NCI-H510A treated with DMSO at 0.1 percent for 48 hours (cell line): ENCODE measurements around the gene KCNA4.
"Not testable (repeated sequence)": the region's sequence is repeated elsewhere in the genome, so short reads cannot be mapped to it uniquely, and the experiment has no call there.

Source experiments
- DNase-seq: peaks from one replicate; lab custom pipeline; 2025; lab: John Stamatoyannopoulos, UW

KCNA4 gene

GRCh38 chr11:30016588-30017363, at the start of gene KCNA4:
TSS of gene KCNA4 (minus strand) at chr11:30017030. CDS start at chr11:30012678, 4,352 bp downstream.
- no peak for DNase-seq

- DNase-seq, result no peak
These were observed 45.3 kb upstream of the KCNA4 start for GRCh38 chr11:30062103-30062502.

GRCh38 chr11:30059172-30059815, 42.5 kb upstream of the KCNA4 start:
- DNase-seq, result no peak

GRCh38 chr11:30049214-30049613, 32.4 kb upstream of the KCNA4 start:
- no peak for DNase-seq

GRCh38 chr11:30046578-30046945, 29.7 kb upstream of the KCNA4 start:
- no peak for DNase-seq

GRCh38 chr11:30045921-30046577, 29.2 kb upstream of the KCNA4 start:
- DNase-seq, result no peak

- DNase-seq, result no peak
These were observed 28.3 kb upstream of the KCNA4 start for GRCh38 chr11:30045144-30045543.

- DNase-seq, result no peak
These were observed 24.3 kb upstream of the KCNA4 start for GRCh38 chr11:30041171-30041570.

GRCh38 chr11:30034746-30035145, 17.9 kb upstream of the KCNA4 start:
- not testable (repeated sequence) for DNase-seq

GRCh38 chr11:30034166-30034565, 17.3 kb upstream of the KCNA4 start:
- not testable (repeated sequence) for DNase-seq

GRCh38 chr11:30025396-30026139, 8.7 kb upstream of the KCNA4 start:
- no peak for DNase-seq

GRCh38 chr11:30023074-30023473, 6.2 kb upstream of the KCNA4 start:
- DNase-seq, result no peak

GRCh38 chr11:30019481-30019880, 2.7 kb upstream of the KCNA4 start:
- no peak for DNase-seq

GRCh38 chr11:30018495-30018894, 1.7 kb upstream of the KCNA4 start:
- DNase-seq, result no peak

GRCh38 chr11:30017445-30017895, 640 bp upstream of the KCNA4 start:
- DNase-seq, result no peak

GRCh38 chr11:30015725-30016412, 961 bp downstream of the KCNA4 start:
- DNase-seq, result no peak

GRCh38 chr11:30012346-30012745, 4.5 kb downstream of the KCNA4 start:
- no peak for DNase-seq

- DNase-seq, result no peak
These were observed 7.8 kb downstream of the KCNA4 start for GRCh38 chr11:30009060-30009459.

- no peak for DNase-seq
These were observed 10.0 kb downstream of the KCNA4 start for GRCh38 chr11:30006876-30007275.

GRCh38 chr11:30002157-30002785, 14.6 kb downstream of the KCNA4 start:
- DNase-seq, result no peak
